Nephron (organoid): Measurements from ENCODE around the gene KDR.

ENCODE experiments used
- H3K27ac Mint-ChIP-seq, 3 experiments: 2 replicates each; pipeline ENCODE4 v1.8.0; 2020; ENCODE audit warnings: mixed read lengths in 3 of 3, mild to moderate bottlenecking in 2 of 3, moderate library complexity in 1 of 3
- H3K27me3 Mint-ChIP-seq: 2 replicates; pipeline ENCODE4 v1.8.0; 2021; ENCODE audit warnings: low read depth, mild to moderate bottlenecking, moderate library complexity, mixed read lengths
- H3K36me3 Mint-ChIP-seq: 2 replicates; pipeline ENCODE4 v1.8.0; 2020; ENCODE audit warnings: low read depth, mixed read lengths
- H3K4me1 Mint-ChIP-seq: 2 replicates; pipeline ENCODE4 v1.8.0; 2020; ENCODE audit warnings: mixed read lengths
- H3K4me3 Mint-ChIP-seq, 3 experiments: 2 replicates each; pipeline ENCODE4 v1.8.0; 2020; ENCODE audit warnings: mild to moderate bottlenecking in 3 of 3, mixed read lengths in 3 of 3, moderate library complexity in 2 of 3
- H3K9me3 Mint-ChIP-seq: 2 replicates; pipeline ENCODE4 v1.8.0; 2020; ENCODE audit warnings: mixed read lengths
- CTCF ChIP-seq, 3 experiments: fragments of 200-600 bp; sonication (generic); IDR thresholded peaks; one replicate each; pipeline ENCODE4 v1.5.0; 2021; ENCODE audit warnings: antibody characterized with exemption in 3 of 3; ENCODE audit not compliant: unreplicated experiment in 3 of 3

KDR gene

DNA sequence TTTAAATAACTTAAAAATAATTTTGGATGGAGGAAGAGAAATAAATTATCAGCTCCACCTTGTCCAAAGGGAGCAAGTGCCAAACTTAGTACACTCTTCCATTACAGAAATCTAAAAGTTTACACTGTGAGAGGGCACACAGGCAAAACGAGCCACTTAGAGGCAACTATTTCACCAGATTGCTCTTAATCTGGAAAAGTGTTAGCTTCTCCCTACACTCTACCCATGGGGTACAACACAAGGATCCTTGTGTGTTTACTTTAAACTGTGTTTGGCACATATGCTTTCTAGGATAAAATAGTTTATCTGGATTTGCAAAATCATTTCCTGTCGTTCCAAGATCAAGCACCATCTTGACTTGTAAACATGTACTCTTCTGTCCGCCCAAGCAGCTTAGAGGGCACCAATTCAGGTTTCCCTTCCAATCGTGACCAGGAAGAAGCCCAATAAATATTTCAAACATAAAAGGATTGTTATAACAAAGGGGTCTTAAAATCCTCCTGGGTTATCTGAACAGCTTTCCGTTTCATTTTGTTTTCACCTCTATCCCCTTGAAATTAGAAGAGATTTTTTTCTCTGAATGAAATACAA is 29.0 kb upstream of the KDR start:
- Mint-ChIP-seq H3K4me3 (no peak overlapping the region), H3K9me3 (peaks cover 9% of the 10 kb centered on the region), H3K27me3 (no peaks in the 10 kb centered on the region), H3K4me1 (peaks cover 6% of the 10 kb centered on the region), H3K27ac (no peak overlapping the region), H3K36me3 (no peaks in the 10 kb centered on the region)
- TF ChIP-seq CTCF (IDR thresholded peaks at IDR 0.05; ENCODE audit: unreplicated experiment in 3 of 3): no peak

DNA sequence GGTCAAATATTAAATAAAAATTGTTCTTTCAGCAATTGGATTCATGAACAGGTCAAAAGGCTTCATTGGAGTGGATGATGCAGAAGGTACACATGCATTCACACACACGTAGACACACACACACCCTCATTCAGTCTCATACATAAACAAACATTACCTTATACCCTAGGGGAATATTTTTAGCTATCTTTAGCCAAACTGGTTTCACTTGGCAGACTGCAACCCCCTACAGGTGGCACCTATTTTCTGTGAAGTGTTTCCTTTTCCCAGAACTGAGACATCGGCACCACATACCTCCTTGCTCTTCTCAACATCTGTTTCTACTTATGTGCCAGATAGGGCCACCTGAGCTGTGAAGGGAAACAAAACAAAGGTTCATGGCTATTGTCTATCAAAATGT is 18.5 kb upstream of the KDR start:
- Mint-ChIP-seq H3K36me3 (no peaks in the 10 kb centered on the region), H3K9me3 (no peaks in the 10 kb centered on the region), H3K4me3 (no peak overlapping the region), H3K27ac (no peak overlapping the region), H3K27me3 (no peaks in the 10 kb centered on the region), H3K4me1 (peaks cover 16% of the 10 kb centered on the region)
- TF ChIP-seq CTCF (IDR thresholded peaks at IDR 0.05; ENCODE audit: unreplicated experiment in 3 of 3): no peak

GRCh38 chr4:55138367-55138766 is 13.0 kb upstream of the KDR start:
- Mint-ChIP-seq H3K4me3 (no peak overlapping the region), H3K27ac (peak overlapping the region; percentile 49 to 86 (median 84)), H3K27me3 (no peaks in the 10 kb centered on the region), H3K9me3 (no peaks in the 10 kb centered on the region), H3K4me1 (peaks cover 38% of the 10 kb centered on the region), H3K36me3 (no peaks in the 10 kb centered on the region)
- no peak for TF ChIP-seq CTCF (IDR thresholded peaks at IDR 0.05; ENCODE audit: unreplicated experiment in 3 of 3)

- TF ChIP-seq CTCF (IDR thresholded peaks at IDR 0.05; ENCODE audit: unreplicated experiment in 3 of 3): no peak
- Mint-ChIP-seq H3K4me1 (peaks cover 36% of the 10 kb centered on the region), H3K27ac (peak overlapping the region in 1 of 3 experiments; percentile 86), H3K9me3 (no peaks in the 10 kb centered on the region), H3K4me3 (no peak overlapping the region), H3K27me3 (no peaks in the 10 kb centered on the region), H3K36me3 (no peaks in the 10 kb centered on the region)
Observed at GRCh38 chr4:55136634-55137033, 11.2 kb upstream of the KDR start.

DNA sequence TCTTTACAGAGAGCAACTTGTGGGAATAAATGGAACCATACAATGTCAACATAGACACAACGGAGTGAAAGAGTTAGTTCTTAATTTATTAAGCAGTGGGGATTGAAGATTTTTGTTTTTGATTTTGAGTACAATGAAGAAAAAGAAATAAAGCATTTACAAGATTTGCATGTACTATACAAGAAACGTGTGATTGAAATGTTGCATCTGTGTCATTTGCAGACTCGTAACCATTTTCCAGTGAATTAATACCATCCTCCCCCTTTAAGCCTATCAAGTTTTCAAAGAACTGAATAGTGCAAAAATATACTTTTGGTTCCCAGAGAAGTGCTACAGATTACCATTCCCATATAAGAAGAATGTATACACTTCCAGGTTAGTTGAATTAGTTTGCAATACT is 8.6 kb upstream of the KDR start:
- Mint-ChIP-seq H3K27me3 (no peaks in the 10 kb centered on the region), H3K4me3 (no peak overlapping the region), H3K36me3 (no peaks in the 10 kb centered on the region), H3K9me3 (no peaks in the 10 kb centered on the region), H3K27ac (no peak overlapping the region), H3K4me1 (peaks cover 23% of the 10 kb centered on the region)
- TF ChIP-seq CTCF (IDR thresholded peaks at IDR 0.05; ENCODE audit: unreplicated experiment in 3 of 3): no peak

- Mint-ChIP-seq H3K4me3 (no peak overlapping the region), H3K4me1 (peaks cover 14% of the 10 kb centered on the region), H3K9me3 (peaks cover 3% of the 10 kb centered on the region), H3K36me3 (no peaks in the 10 kb centered on the region), H3K27ac (no peak overlapping the region), H3K27me3 (peaks cover 2% of the 10 kb centered on the region)
- TF ChIP-seq CTCF (IDR thresholded peaks at IDR 0.05; ENCODE audit: unreplicated experiment in 3 of 3): no peak
Observed at GRCh38 chr4:55132775-55133174, 7.4 kb upstream of the KDR start.
